Measurements from ENCODE around the gene HIP1R.

DNA sequence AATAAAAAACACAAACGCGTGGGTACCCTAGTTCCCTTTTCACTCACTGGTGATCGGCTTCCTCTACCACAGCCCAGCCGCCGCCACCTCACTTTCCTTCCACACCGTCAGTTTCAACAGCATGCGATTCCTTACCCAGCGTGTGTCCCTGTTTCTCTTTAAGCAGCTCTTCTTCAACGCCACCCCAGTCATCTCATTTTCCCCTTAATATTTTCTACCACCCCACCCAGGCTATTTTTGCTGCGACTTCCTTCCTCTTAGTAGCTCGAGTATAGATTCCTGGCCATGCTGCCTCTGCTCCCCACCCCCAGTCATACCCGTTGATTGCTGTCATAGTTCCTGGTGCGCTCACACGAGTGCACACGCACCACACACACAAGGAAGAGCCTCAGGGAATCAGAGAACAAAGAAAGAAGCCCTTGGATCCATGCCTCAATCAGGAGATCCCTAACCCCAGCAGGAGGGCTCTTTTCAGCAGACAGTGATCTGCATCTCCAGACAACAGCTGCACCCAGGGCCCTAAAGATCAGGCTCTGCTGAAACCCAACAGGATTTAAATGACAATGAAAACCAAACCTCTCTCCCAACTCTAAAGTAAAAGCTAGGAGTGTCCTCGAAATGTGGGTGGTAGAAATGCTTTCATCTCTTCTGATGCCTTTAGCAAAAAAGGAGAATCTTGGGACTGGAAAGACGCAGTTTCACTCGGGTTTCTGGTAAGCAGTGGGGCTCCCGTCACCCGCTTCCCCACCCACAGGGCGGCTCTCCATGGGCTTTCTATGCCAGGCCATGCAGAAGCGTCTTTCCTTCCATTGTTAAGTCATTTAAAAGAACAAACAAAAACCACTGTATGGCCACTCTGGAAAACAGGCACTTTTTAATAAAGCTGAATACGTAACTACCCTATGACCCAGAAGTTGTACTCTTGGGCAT lies 36.9 kb downstream of the HIP1R start:
- TF ChIP-seq, protein P1, sequence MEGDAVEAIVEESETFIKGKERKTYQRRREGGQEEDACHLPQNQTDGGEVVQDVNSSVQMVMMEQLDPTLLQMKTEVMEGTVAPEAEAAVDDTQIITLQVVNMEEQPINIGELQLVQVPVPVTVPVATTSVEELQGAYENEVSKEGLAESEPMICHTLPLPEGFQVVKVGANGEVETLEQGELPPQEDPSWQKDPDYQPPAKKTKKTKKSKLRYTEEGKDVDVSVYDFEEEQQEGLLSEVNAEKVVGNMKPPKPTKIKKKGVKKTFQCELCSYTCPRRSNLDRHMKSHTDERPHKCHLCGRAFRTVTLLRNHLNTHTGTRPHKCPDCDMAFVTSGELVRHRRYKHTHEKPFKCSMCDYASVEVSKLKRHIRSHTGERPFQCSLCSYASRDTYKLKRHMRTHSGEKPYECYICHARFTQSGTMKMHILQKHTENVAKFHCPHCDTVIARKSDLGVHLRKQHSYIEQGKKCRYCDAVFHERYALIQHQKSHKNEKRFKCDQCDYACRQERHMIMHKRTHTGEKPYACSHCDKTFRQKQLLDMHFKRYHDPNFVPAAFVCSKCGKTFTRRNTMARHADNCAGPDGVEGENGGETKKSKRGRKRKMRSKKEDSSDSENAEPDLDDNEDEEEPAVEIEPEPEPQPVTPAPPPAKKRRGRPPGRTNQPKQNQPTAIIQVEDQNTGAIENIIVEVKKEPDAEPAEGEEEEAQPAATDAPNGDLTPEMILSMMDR (IDR thresholded peaks at IDR 0.05; ENCODE audit: low read length), result no peak
- no peak for TF ChIP-seq EZH2 (optimal IDR thresholded peaks at IDR 0.05; ENCODE audit: low read depth, low read length)
- TF ChIP-seq EZH2phosphoT487 (IDR thresholded peaks at IDR 0.05; ENCODE audit: low read length), result no peak
